HG03175 (cell line): Measurements from ENCODE around the gene LEFTY1.
A peak's percentile ranks its signal among the peaks of the same experiment; 100 is the strongest.

Experiments used
- ATAC-seq: cut with Tn5 transposase; IDR thresholded peaks from one replicate; pipeline ENCODE4 v1.9.1; 2021; ENCODE audit warnings: mild to moderate bottlenecking, moderate library complexity; ENCODE audit not compliant: unreplicated experiment

Gene LEFTY1

GRCh38 chr1:225917101-225917500, 28.2 kb upstream of the LEFTY1 start:
- no peak for ATAC-seq

- ATAC-seq, result no peak
These were observed 26.6 kb upstream of the LEFTY1 start for GRCh38 chr1:225915538-225915991.

GRCh38 chr1:225914947-225915346, 26.0 kb upstream of the LEFTY1 start:
- ATAC-seq, result no peak

- ATAC-seq, result no peak
These were observed 25.4 kb upstream of the LEFTY1 start for GRCh38 chr1:225914391-225914790.

- ATAC-seq, result peak; percentile 80
These were observed 22.5 kb upstream of the LEFTY1 start for GRCh38 chr1:225911191-225912130.

GRCh38 chr1:225909477-225909876, 20.5 kb upstream of the LEFTY1 start:
- ATAC-seq, result no peak

GRCh38 chr1:225908773-225909172, 19.8 kb upstream of the LEFTY1 start:
- ATAC-seq, result no peak

- ATAC-seq, result no peak
These were observed 19.2 kb upstream of the LEFTY1 start for GRCh38 chr1:225908013-225908640.

- no peak for ATAC-seq
These were observed 18.4 kb upstream of the LEFTY1 start for GRCh38 chr1:225907341-225907740.

GRCh38 chr1:225906467-225906866, 17.5 kb upstream of the LEFTY1 start:
- ATAC-seq, result no peak

GRCh38 chr1:225903623-225904022, 14.7 kb upstream of the LEFTY1 start:
- ATAC-seq, result no peak

- no peak for ATAC-seq
These were observed 10.3 kb upstream of the LEFTY1 start for GRCh38 chr1:225899044-225899925.

GRCh38 chr1:225897595-225898514, 8.9 kb upstream of the LEFTY1 start:
- ATAC-seq, result no peak

GRCh38 chr1:225896937-225897549, 8.1 kb upstream of the LEFTY1 start:
- ATAC-seq, result peak; percentile 100

GRCh38 chr1:225896494-225896893, 7.5 kb upstream of the LEFTY1 start:
- no peak for ATAC-seq

GRCh38 chr1:225892307-225892706, 3.4 kb upstream of the LEFTY1 start:
- no peak for ATAC-seq

GRCh38 chr1:225891229-225891972, 2.5 kb upstream of the LEFTY1 start:
- no peak for ATAC-seq

- ATAC-seq, result no peak
These were observed 1.6 kb upstream of the LEFTY1 start for GRCh38 chr1:225890346-225891228.
